Activated CD8-positive, alpha-beta memory T cell treated with anti-CD3 and anti-CD28 coated beads for 48 hours (primary cell): ENCODE results near the gene NAE1.
A peak's percentile ranks its signal among the peaks of the same experiment; 100 is the strongest.
"Not testable (repeated sequence)": the region's sequence is repeated elsewhere in the genome, so short reads cannot be mapped to it uniquely, and the experiment has no call there.

Experiments
- DNase-seq, 3 experiments: peaks; one replicate each; pipeline ENCODE4 v3.0.0-alpha.2; 2020; ENCODE audit warnings: low read depth in 2 of 3, low spot score in 2 of 3

NAE1 gene

DNA sequence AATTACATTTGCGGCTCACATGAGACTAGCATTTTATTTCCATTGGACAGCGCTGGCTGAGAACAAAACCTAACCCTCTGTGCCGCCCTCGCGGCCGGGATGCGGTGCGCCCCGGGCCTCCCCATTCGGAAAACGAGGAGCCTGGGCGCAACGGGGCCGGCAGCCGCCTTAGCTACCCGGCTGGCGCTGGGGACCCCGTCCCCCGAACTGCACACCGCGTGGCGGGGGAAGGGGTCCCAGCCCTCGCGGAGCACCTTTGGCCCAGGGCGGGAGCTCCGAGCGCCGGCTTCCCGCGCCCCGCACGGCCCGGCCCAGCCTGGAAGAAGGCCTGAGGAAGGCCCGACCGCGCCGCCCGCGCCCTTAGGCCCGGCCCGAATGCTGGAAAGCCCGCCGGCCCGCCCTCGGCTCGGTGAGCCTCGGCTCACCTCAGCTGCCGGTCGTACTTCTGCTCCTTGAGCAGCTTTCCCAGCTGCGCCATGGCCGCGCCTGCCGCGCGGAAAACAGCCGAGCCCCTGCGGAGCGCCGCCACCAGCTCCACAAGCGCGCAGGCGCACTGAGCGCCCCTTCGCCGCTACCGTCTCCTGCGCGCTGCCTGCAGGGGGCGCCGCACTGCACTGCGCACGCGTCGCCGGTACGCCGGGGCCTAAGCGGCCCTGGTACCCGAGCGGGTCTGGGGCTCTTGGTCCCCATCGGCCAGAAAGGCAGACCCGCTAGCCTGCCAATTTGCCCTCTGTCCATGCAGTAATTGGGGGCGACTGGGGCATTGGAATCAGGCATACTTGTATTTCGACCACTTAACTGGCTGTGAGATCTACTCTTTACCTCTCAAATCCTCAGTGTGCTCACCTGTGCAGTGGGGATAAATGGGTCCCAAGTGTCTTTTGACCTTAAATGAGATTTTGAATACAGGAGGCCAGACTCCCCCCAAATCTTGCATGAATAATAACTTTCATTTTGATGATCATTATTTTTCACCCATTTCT is at the start of gene NAE1:
Gene NAE1, minus strand, starts transcription at position 555 of the 983 bp plus-strand sequence. Its CDS starts 77 bp downstream, at position 478.
- peak; percentile 75 to 83 (median 83) for DNase-seq

- peak in 1 of 3 experiments; percentile 40 for DNase-seq
Measured at GRCh38 chr16:66878067-66878466, 47.3 kb upstream of the NAE1 start.

DNA sequence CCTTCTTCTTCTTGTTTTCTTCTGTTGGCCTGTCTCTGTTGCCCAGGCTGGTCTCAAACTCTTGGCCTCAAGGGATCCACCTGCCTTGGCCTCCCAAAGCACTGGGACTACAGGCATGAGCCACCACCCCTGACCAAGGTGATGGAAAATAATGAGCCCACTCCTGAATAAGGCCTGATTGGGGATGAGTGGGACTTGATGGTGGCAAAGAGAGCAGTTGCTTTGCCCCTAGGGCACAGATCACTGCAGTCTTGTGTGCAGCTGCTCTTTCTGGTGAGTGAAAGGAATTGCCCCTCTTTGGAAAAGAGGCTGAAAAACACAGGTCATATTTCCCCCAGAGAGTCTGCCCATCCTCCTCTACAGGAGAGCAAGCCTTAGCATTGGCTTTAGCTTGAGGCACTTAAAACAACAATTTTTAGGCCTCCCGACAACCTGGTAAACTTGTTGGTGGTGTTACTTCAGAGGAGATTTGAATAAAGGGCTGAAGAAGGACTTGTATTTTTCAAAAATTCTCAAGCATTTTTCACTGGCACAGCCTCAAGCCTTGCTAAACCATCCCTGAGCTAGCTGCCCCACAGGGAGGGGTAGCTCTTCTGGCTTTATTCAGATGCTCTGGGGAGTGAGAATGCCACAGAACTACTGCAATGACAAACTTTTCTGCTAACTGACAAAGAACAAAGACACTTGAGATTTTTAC is 43.5 kb upstream of the NAE1 start:
- no peak for DNase-seq

- DNase-seq: no peak
Measured at GRCh38 chr16:66873685-66874055, 42.9 kb upstream of the NAE1 start.

DNA sequence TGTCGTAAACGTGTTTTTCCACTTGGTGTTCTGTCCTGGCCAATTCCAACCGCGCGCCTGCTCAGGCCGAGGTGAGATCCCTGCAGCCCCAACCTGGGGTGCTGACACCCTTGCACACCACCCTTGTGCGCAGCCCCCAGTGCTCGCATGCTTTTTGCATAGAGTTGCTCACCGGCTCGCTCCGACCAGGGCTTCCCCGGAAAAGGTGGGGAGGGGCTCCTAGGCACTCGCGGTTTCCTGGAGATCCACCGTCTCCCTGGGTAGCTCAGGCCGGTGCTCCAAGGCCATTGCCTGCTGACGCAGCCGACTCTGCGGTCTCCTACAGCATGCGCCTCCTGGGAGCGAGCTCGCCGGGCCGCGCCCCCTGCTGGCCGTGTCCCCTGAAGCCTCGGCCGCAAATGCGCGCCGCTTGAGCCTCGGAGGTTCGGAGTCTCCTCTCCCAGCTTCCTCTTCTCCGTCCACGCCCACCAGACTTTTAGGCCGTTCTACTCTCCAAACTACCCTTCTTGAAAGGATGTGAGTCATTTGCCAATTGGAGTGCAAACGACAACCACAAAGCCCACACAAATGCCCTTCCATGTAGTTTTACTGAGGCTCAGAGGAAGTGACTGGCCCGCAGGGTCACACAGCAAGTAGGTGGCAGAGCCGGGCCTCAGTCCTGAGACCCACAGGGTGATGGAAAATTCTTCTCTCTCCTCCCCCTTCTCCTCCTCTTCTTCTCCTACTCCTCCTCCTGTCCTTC is 42.3 kb upstream of the NAE1 start:
- DNase-seq: peak; percentile 87 to 92 (median 89)

DNA sequence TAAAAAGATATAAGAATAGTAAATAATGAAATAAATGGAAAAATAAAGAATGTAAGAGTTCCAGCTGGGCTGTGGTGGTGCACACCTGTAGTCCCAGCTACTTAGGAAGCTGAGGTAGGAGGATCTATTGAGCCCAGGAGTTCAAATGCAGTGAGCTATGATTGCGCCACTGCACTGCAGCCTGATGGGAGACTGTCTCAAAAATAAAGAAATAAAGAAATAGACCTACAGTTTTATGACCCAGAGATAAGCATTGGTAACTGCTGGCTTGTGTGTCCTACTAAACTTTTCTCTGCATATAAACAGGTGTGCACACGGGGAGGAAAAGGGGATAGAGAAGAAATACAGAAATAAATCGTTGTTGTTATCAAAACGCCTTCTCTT is 41.8 kb upstream of the NAE1 start:
- DNase-seq: no peak

- no peak for DNase-seq
Measured at GRCh38 chr16:66871840-66872239, 41.1 kb upstream of the NAE1 start.

GRCh38 chr16:66871363-66871762 is 40.6 kb upstream of the NAE1 start:
- DNase-seq: not testable (repeated sequence)

DNA sequence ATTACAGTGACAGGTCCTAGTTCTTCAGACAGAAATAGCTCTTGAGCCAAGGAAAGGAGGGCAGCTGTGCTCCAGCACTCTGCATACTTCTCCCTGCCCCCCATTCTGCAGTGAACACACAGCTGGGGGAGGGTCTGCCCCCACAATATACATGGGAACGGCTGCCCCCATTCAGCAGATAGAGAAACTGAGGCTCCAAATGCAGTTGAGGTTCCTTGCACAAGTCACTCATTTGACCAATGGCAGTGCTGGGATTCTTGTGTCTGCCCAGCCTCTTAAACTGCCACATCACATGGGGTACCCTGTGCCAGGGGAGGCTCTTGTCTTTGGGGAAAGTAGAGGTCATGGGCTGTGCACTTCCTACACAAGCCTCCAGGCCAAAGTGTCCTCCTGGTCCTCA is 38.6 kb upstream of the NAE1 start:
- no peak for DNase-seq

DNA sequence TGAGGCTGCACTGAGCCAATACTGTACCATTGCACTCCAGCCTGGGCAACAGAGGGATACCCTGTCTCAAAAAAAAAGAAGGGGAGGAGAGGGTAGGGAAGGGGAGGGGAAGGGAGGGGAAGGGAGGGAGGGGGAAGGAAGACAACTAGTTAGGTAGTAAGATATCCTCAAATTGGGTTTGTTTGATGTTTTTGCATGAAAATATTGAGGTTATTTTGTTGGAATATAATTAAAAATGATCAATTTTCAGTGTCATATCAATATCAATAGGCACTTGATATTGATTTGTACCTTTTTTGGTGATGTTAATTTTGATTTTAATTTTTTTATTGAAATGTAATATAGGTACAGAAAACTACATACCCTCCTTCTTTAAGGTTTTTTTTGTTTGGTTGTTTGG is 32.9 kb upstream of the NAE1 start:
- no peak for DNase-seq

DNA sequence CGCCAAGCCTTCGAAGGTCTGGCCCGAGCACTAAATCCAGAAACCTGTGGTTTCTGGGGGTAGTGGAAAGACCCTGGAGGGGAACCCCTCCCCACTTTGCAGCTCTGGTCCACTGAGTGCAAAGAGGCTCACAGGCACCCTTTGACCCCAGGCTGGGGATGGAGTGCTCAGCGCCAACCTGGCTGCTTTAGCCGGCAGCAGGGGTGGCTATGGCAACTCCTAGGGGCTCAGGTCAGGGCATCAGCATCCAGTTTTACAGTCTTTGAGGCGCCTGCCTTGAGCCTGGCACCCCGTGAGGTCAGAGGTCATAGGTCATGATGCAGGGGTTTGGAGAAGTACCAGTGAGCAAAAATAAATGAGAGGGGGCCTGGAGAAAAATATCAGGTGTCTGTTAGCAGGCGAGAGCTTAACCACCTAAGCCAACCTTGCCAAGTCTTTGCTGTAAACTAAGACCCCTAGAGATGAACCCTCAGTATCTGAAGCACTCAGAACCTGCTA is 31.3 kb upstream of the NAE1 start:
- no peak for DNase-seq

- no peak for DNase-seq
Measured at GRCh38 chr16:66859397-66860068, 28.8 kb upstream of the NAE1 start.

GRCh38 chr16:66858740-66859396 is 28.1 kb upstream of the NAE1 start:
- DNase-seq: no peak

DNA sequence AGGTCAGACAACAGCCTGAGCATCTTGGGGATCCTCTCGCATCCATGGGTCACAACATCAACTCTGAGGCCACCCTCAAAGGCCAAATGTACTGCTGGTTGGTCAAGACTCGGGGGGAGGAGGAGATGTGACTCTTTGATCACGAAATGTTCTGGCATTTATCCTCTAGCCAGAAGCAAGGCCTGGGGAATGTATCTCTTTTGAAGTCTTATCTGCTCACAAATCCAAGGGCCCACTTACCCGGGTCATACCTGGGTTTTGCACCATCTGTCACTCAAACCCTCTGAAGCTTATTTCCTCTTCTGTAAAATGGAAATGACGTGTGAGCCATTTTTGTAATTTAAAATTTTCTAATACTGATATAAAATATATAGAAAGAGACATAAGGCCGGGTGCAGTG is 26.7 kb upstream of the NAE1 start:
- no peak for DNase-seq

DNA sequence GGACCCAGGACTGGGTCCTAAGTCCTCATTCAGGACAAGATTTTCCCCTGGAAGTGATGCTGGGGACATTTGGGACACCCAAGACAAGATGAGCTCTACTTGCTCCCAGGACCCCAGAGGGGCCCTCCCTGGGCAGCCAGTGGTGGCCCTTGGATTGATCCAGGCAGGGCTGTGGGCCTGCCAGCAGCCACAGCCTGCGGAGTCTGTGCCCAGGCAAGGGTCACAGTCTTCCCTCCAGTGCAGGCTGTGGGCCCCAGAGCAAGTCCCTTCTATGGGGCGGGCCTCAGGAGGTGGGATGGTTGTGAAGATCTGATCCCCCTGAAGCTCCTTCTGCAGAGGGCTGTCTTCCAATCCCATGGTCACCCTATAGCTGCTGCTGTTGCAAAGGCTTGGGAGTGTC is 26.0 kb upstream of the NAE1 start:
- no peak for DNase-seq

GRCh38 chr16:66856184-66856730 is 25.5 kb upstream of the NAE1 start:
- no peak for DNase-seq

GRCh38 chr16:66853261-66854139 is 22.7 kb upstream of the NAE1 start:
- no peak for DNase-seq

- no peak for DNase-seq
Measured at GRCh38 chr16:66851166-66851964, 20.6 kb upstream of the NAE1 start.
